ENCODE results near the gene KLHDC9. TPM values are rescaled to one million over a fixed set of nuclear protein-coding genes. Genes with fewer than 3 reads are reported as not detected.
A peak's percentile ranks its signal among the peaks of the same experiment; 100 is the strongest.

KLHDC9 gene
- total and polyA plus RNA-seq, 9 of the 15 experiments (the other 6 are each of a cell fraction or from before 2014, with no cell fraction given), result not detected

DNA sequence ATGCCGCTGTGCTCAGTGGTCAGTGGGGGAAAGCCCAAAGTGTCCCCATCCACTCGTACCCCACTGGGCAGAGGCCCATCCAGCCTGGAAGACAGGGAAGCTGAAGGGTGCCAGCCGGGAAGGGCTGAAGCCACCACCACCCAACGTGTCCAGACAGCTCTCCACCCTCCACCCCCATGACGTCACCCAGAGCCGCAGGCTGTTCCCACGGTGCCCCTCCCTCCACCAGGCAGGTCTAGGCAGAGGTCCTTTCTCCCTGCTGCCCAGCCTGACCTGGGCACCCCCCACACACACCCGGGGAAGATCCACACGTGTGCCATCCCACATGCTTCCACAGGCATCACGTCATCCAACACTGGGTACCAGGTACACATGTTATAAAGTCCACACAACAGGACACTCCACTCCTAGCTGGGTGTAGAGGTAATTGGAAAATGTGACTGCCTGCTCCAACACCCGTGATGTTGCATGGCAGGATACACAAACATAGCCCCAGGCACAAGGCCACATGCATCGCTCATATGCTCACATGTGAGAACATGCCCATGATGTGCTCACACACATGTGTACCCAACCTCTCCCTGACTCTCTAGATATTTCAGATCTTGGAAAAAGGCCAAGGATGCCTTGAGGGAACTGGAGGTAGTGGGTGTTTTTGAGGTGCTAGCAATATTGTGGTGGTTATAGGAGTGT is 23.3 kb upstream of the KLHDC9 start (continued):
- TF ChIP-seq, protein P1, sequence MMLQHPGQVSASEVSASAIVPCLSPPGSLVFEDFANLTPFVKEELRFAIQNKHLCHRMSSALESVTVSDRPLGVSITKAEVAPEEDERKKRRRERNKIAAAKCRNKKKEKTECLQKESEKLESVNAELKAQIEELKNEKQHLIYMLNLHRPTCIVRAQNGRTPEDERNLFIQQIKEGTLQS (IDR thresholded peaks at IDR 0.05), result peak; percentile 92
- TF ChIP-seq, protein P1 (CRISPR knock-in tag; conservative IDR thresholded peaks at IDR 0.05), result no peak
- peak; percentile 47 for TF ChIP-seq JUND (IDR thresholded peaks at IDR 0.05; ENCODE audit: borderline replicate concordance, low read depth, low read length)
- peak; percentile 72; the same call in 2 of the 3 replicates for TF ChIP-seq JUND (tag; IDR thresholded peaks at IDR 0.05; ENCODE audit: borderline replicate concordance, low read depth, low read length)
- TF ChIP-seq NFIX (CRISPR knock-in tag; IDR thresholded peaks at IDR 0.05; ENCODE audit: low read depth), result no peak
- no peak for TF ChIP-seq KAT8 (IDR thresholded peaks at IDR 0.05; ENCODE audit: low read depth)
- TF ChIP-seq HNRNPL (IDR thresholded peaks at IDR 0.05; ENCODE audit: low read depth, low read length), result no peak
- no peak for TF ChIP-seq ATF1 (CRISPR knock-in tag; IDR thresholded peaks at IDR 0.05)
- TF ChIP-seq ATF1 (tag; IDR thresholded peaks at IDR 0.05), result peak; percentile 71
- TF ChIP-seq GABPA (tag; conservative IDR thresholded peaks at IDR 0.05; ENCODE audit: low read depth), result no peak
- TF ChIP-seq ZEB2 (IDR thresholded peaks at IDR 0.05), result no peak
- TF ChIP-seq, protein P2, sequence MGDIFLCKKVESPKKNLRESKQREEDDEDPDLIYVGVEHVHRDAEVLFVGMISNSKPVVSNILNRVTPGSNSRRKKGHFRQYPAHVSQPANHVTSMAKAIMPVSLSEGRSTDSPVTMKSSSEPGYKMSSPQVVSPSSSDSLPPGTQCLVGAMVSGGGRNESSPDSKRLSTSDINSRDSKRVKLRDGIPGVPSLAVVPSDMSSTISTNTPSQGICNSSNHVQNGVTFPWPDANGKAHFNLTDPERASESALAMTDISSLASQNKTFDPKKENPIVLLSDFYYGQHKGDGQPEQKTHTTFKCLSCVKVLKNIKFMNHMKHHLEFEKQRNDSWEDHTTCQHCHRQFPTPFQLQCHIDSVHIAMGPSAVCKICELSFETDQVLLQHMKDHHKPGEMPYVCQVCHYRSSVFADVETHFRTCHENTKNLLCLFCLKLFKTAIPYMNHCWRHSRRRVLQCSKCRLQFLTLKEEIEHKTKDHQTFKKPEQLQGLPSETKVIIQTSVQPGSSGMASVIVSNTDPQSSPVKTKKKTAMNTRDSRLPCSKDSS (IDR thresholded peaks at IDR 0.05; ENCODE audit: low read depth, partially characterized antibody), result no peak
- no peak for TF ChIP-seq ZNF384 (IDR thresholded peaks at IDR 0.05; ENCODE audit: low read depth, low read length)
- no peak for TF ChIP-seq EZH2 (IDR thresholded peaks at IDR 0.05; ENCODE audit: borderline replicate concordance, low read depth, low read length)
- no peak for TF ChIP-seq HDAC3 (IDR thresholded peaks at IDR 0.05; ENCODE audit: borderline replicate concordance, partially characterized antibody)
- TF ChIP-seq, protein P3, sequence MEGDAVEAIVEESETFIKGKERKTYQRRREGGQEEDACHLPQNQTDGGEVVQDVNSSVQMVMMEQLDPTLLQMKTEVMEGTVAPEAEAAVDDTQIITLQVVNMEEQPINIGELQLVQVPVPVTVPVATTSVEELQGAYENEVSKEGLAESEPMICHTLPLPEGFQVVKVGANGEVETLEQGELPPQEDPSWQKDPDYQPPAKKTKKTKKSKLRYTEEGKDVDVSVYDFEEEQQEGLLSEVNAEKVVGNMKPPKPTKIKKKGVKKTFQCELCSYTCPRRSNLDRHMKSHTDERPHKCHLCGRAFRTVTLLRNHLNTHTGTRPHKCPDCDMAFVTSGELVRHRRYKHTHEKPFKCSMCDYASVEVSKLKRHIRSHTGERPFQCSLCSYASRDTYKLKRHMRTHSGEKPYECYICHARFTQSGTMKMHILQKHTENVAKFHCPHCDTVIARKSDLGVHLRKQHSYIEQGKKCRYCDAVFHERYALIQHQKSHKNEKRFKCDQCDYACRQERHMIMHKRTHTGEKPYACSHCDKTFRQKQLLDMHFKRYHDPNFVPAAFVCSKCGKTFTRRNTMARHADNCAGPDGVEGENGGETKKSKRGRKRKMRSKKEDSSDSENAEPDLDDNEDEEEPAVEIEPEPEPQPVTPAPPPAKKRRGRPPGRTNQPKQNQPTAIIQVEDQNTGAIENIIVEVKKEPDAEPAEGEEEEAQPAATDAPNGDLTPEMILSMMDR (IDR thresholded peaks at IDR 0.05 in 2 of 3, conservative IDR thresholded peaks at IDR 0.05 in 1 of 3; ENCODE audit: insufficient read depth in 2 of 3, low read depth in 1 of 3, low read length in 3 of 3), result no peak
- TF ChIP-seq, protein P4, sequence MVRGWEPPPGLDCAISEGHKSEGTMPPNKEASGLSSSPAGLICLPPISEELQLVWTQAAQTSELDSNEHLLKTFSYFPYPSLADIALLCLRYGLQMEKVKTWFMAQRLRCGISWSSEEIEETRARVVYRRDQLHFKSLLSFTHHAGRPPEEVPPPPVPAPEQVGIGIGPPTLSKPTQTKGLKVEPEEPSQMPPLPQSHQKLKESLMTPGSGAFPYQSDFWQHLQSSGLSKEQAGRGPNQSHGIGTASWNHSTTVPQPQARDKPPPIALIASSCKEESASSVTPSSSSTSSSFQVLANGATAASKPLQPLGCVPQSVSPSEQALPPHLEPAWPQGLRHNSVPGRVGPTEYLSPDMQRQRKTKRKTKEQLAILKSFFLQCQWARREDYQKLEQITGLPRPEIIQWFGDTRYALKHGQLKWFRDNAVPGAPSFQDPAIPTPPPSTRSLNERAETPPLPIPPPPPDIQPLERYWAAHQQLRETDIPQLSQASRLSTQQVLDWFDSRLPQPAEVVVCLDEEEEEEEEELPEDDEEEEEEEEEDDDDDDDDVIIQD (CRISPR knock-in tag; IDR thresholded peaks at IDR 0.05), result no peak
- TF ChIP-seq, protein P5, sequence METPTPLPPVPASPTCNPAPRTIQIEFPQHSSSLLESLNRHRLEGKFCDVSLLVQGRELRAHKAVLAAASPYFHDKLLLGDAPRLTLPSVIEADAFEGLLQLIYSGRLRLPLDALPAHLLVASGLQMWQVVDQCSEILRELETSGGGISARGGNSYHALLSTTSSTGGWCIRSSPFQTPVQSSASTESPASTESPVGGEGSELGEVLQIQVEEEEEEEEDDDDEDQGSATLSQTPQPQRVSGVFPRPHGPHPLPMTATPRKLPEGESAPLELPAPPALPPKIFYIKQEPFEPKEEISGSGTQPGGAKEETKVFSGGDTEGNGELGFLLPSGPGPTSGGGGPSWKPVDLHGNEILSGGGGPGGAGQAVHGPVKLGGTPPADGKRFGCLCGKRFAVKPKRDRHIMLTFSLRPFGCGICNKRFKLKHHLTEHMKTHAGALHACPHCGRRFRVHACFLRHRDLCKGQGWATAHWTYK (CRISPR knock-in tag; IDR thresholded peaks at IDR 0.05), result no peak
- TF ChIP-seq RBM14 (IDR thresholded peaks at IDR 0.05; ENCODE audit: borderline replicate concordance, insufficient read depth, low read depth, low read length), result no peak
- TF ChIP-seq PHF8 (IDR thresholded peaks at IDR 0.05; ENCODE audit: borderline replicate concordance, low read length), result no peak
- TF ChIP-seq HEY1 (CRISPR knock-in tag; IDR thresholded peaks at IDR 0.05; ENCODE audit: borderline replicate concordance), result no peak

All from K562 (cell line).